Activated naive CD8-positive, alpha-beta T cell treated with anti-CD3 and anti-CD28 coated beads, Interleukin-2, amount 50 U/mL, for 24 hours (primary cell): ENCODE data around the gene GSTM4.

Experiments
- ATAC-seq: fragments of 150-1000 bp; cut with Tn5 transposase; one replicate; pipeline ENCODE4 v1.10.0; 2021
- DNase-seq: peaks from one replicate; pipeline ENCODE4 v3.0.0; 2021
- H3K27ac Mint-ChIP-seq: one replicate; pipeline ENCODE4 v1.8.0; 2021; ENCODE audit warnings: mild to moderate bottlenecking, mixed read lengths
- H3K27me3 Mint-ChIP-seq: one replicate; pipeline ENCODE4 v1.8.0; 2021; ENCODE audit warnings: mixed read lengths
- H3K36me3 Mint-ChIP-seq: one replicate; pipeline ENCODE4 v1.8.0; 2021; ENCODE audit warnings: low read depth, mixed read lengths
- H3K4me1 Mint-ChIP-seq: one replicate; pipeline ENCODE4 v1.8.0; 2021; ENCODE audit warnings: mixed read lengths
- H3K4me3 Mint-ChIP-seq: one replicate; pipeline ENCODE4 v1.8.0; 2021; ENCODE audit warnings: mild to moderate bottlenecking, moderate library complexity, mixed read lengths
- H3K9me3 Mint-ChIP-seq: one replicate; pipeline ENCODE4 v1.8.0; 2021; ENCODE audit warnings: mixed read lengths

The GSTM4 gene

GRCh38 chr1:109621379-109622136, 34.3 kb upstream of the GSTM4 start:
- no peaks in the 10 kb centered on the region for H3K9me3 Mint-ChIP-seq
- no peak for DNase-seq
- peaks cover 6% of the 10 kb centered on the region for H3K36me3 Mint-ChIP-seq
- peak overlapping the region; percentile 58 for H3K27ac Mint-ChIP-seq
- no peaks in the 10 kb centered on the region for H3K27me3 Mint-ChIP-seq
- peaks cover 62% of the 10 kb centered on the region for H3K4me1 Mint-ChIP-seq
- no peak for ATAC-seq
- peak overlapping the region; percentile 94 for H3K4me3 Mint-ChIP-seq

- Mint-ChIP-seq H3K4me1 (peaks cover 54% of the 10 kb centered on the region), H3K9me3 (no peaks in the 10 kb centered on the region), H3K36me3 (peaks cover 6% of the 10 kb centered on the region), H3K27me3 (no peaks in the 10 kb centered on the region), H3K4me3 (peak overlapping the region; percentile 94), H3K27ac (peak overlapping the region; percentile 58)
- DNase-seq = no peak
- no peak for ATAC-seq
Measured at GRCh38 chr1:109622137-109622892, 33.6 kb upstream of the GSTM4 start.

- Mint-ChIP-seq H3K4me1 (peaks cover 49% of the 10 kb centered on the region), H3K36me3 (peaks cover 12% of the 10 kb centered on the region), H3K27me3 (no peaks in the 10 kb centered on the region), H3K27ac (peak overlapping the region; percentile 58), H3K4me3 (peak overlapping the region; percentile 94), H3K9me3 (no peaks in the 10 kb centered on the region)
- DNase-seq (no peak), ATAC-seq (no peak)
Measured at GRCh38 chr1:109622895-109623294, 33.0 kb upstream of the GSTM4 start.

- peak overlapping the region; percentile 53 for H3K4me3 Mint-ChIP-seq
- peaks cover 43% of the 10 kb centered on the region for H3K4me1 Mint-ChIP-seq
- DNase-seq (no peak), ATAC-seq (no peak)
- H3K36me3 Mint-ChIP-seq = peaks cover 13% of the 10 kb centered on the region
- H3K27me3 Mint-ChIP-seq = no peaks in the 10 kb centered on the region
- H3K27ac Mint-ChIP-seq = peak overlapping the region; percentile 61
- no peaks in the 10 kb centered on the region for H3K9me3 Mint-ChIP-seq
Measured at GRCh38 chr1:109623601-109624161, 32.2 kb upstream of the GSTM4 start.

GRCh38 chr1:109624201-109625010, 31.5 kb upstream of the GSTM4 start:
- Mint-ChIP-seq H3K4me1 (peaks cover 36% of the 10 kb centered on the region), H3K36me3 (peaks cover 15% of the 10 kb centered on the region), H3K4me3 (no peak overlapping the region), H3K27ac (peak overlapping the region; percentile 52), H3K9me3 (no peaks in the 10 kb centered on the region), H3K27me3 (no peaks in the 10 kb centered on the region)
- no peak for ATAC-seq
- DNase-seq = no peak

GRCh38 chr1:109625176-109625575, 30.7 kb upstream of the GSTM4 start:
- no peak for ATAC-seq
- Mint-ChIP-seq H3K9me3 (no peaks in the 10 kb centered on the region), H3K27me3 (no peaks in the 10 kb centered on the region), H3K36me3 (peaks cover 20% of the 10 kb centered on the region), H3K27ac (no peak overlapping the region), H3K4me3 (no peak overlapping the region), H3K4me1 (peaks cover 33% of the 10 kb centered on the region)
- no peak for DNase-seq

- H3K27me3 Mint-ChIP-seq = no peaks in the 10 kb centered on the region
Measured at GRCh38 chr1:109625601-109626560, 30.0 kb upstream of the GSTM4 start.

GRCh38 chr1:109626682-109627408, 29.1 kb upstream of the GSTM4 start:
- ATAC-seq (no peak), DNase-seq (no peak)
- peaks cover 24% of the 10 kb centered on the region for H3K36me3 Mint-ChIP-seq
- no peaks in the 10 kb centered on the region for H3K9me3 Mint-ChIP-seq
- H3K4me1 Mint-ChIP-seq = peaks cover 27% of the 10 kb centered on the region
- no peaks in the 10 kb centered on the region for H3K27me3 Mint-ChIP-seq
- no peak overlapping the region for H3K27ac Mint-ChIP-seq
- H3K4me3 Mint-ChIP-seq = no peak overlapping the region

More at GRCh38 chr1:109625601-109626560, 30.0 kb upstream of the GSTM4 start:
- Mint-ChIP-seq H3K27ac (no peak overlapping the region), H3K4me1 (peaks cover 33% of the 10 kb centered on the region), H3K9me3 (no peaks in the 10 kb centered on the region), H3K36me3 (peaks cover 20% of the 10 kb centered on the region), H3K4me3 (no peak overlapping the region)
- DNase-seq (no peak), ATAC-seq (no peak)

GRCh38 chr1:109627692-109628399, 28.1 kb upstream of the GSTM4 start:
- H3K27me3 Mint-ChIP-seq = no peaks in the 10 kb centered on the region
- peaks cover 17% of the 10 kb centered on the region for H3K4me1 Mint-ChIP-seq
- DNase-seq (no peak), ATAC-seq (no peak)
- no peak overlapping the region for H3K4me3 Mint-ChIP-seq
- H3K36me3 Mint-ChIP-seq = peaks cover 24% of the 10 kb centered on the region
- H3K9me3 Mint-ChIP-seq = no peaks in the 10 kb centered on the region
- no peak overlapping the region for H3K27ac Mint-ChIP-seq

- H3K27me3 Mint-ChIP-seq = no peaks in the 10 kb centered on the region
- DNase-seq = no peak
- H3K9me3 Mint-ChIP-seq = no peaks in the 10 kb centered on the region
- H3K4me3 Mint-ChIP-seq = no peak overlapping the region
- H3K36me3 Mint-ChIP-seq = peaks cover 24% of the 10 kb centered on the region
- H3K27ac Mint-ChIP-seq = no peak overlapping the region
- H3K4me1 Mint-ChIP-seq = peaks cover 8% of the 10 kb centered on the region
- ATAC-seq = peak; percentile 13
Measured at GRCh38 chr1:109628540-109629321, 27.2 kb upstream of the GSTM4 start.

- H3K27me3 Mint-ChIP-seq = no peaks in the 10 kb centered on the region
- peaks cover 7% of the 10 kb centered on the region for H3K4me1 Mint-ChIP-seq
- H3K4me3 Mint-ChIP-seq = no peak overlapping the region
- ATAC-seq = no peak
- no peaks in the 10 kb centered on the region for H3K9me3 Mint-ChIP-seq
- H3K36me3 Mint-ChIP-seq = peaks cover 24% of the 10 kb centered on the region
- no peak overlapping the region for H3K27ac Mint-ChIP-seq
- no peak for DNase-seq
Measured at GRCh38 chr1:109629372-109630030, 26.4 kb upstream of the GSTM4 start.
